IPS DF 4.7 (cell line): Measurements from ENCODE around the gene PEAK3.

Source experiments
- DNase-seq: peaks from one replicate; pipeline ENCODE4 v3.0.0-alpha.2; 2013; ENCODE audit warnings: low spot score; ENCODE audit errors: extremely low read depth

The PEAK3 gene

DNA sequence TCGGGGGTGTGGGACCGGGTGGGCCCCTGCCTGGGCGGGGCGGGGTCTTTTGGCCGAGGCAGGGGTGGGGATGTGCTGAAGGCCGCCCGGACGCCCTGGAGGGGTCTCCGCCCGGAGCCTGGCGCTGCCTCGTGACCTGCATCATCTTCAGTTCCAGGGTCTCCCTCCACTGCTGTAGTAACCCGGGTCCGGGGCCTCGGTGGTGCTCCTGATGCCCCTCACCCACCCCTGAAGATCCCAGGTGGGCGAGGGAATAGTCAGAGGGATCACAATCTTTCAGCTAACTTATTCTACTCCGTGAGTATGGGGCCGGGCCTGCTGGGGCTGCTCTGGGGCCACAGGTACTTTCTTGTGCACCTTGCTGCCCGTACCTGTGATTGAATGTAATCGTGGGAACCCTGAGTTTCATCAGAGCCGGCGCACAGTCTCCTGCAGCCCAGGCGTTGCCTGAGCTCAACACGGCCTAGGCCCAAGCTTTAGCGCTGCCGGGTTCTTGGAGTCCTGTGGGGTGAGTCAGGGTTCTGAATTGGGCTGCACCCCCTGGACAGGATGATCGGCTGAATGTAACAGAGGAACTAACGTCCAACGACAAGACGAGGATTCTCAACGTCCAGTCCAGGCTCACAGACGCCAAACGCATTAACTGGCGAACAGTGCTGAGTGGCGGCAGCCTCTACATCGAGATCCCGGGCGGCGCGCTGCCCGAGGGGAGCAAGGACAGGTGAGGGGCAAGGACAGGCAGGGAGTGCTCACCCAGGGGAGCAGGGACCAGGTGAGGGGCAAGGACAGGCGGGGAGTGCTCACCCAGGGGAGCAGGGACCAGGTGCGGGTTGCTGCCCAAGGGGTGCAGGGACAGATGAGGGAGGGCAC lies 10.5 kb downstream of the PEAK3 start:
- DNase-seq: no peak

DNA sequence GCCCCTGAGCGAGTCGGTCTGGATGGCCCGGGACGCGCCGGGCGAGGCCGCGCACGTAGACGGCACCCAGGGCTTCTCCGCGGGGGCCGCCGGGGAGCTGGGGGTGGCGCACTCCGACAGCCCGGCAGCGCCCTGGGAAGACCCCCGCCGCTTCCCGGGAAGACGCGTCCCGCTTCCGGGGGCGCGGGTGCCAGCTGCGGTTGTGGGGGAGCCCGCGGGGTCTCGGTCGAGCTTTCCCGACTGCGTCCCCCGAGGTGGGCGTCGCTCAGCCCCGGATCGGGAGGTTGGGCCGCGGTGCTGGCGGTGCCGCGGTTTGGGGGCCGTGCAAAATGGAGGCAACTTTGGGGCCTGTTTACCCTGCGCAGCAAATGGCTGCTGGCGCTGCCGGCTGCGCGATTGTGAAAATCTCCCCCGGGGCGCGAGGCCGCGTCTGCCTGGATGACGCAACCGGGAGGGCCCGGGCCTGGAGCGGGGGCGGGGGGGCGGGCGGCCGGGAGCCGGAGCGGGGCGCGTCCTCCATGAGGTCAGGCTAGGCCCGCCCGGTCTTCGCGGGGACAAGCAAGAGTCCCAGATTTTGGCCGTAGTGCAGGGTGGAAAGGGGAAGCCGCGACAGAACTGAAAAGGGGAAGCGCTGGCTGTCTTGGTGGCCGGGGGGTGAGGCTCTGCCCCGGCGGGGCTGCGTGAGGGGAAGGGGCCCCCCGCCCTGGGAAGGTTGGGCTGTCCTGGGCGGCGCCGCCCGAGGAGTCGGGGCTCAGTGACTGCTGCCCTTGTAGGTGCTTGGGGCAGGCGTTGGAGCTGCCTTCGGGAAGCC lies 11.3 kb downstream of the PEAK3 start:
- no peak for DNase-seq

DNA sequence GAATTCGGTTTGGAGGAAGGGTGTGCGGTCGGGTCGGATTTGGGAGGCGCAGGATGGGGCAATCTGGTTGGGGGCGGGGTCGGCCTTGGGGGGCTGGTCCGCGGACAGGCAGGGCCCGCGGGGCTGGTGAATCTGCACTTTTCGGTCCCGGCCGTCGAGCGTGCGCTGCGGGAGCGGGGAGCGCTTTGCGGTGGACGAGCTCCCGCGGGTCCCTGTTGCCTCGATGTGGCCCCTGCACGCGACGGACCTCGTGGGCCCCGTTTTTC lies 11.9 kb downstream of the PEAK3 start:
- DNase-seq: no peak

DNA sequence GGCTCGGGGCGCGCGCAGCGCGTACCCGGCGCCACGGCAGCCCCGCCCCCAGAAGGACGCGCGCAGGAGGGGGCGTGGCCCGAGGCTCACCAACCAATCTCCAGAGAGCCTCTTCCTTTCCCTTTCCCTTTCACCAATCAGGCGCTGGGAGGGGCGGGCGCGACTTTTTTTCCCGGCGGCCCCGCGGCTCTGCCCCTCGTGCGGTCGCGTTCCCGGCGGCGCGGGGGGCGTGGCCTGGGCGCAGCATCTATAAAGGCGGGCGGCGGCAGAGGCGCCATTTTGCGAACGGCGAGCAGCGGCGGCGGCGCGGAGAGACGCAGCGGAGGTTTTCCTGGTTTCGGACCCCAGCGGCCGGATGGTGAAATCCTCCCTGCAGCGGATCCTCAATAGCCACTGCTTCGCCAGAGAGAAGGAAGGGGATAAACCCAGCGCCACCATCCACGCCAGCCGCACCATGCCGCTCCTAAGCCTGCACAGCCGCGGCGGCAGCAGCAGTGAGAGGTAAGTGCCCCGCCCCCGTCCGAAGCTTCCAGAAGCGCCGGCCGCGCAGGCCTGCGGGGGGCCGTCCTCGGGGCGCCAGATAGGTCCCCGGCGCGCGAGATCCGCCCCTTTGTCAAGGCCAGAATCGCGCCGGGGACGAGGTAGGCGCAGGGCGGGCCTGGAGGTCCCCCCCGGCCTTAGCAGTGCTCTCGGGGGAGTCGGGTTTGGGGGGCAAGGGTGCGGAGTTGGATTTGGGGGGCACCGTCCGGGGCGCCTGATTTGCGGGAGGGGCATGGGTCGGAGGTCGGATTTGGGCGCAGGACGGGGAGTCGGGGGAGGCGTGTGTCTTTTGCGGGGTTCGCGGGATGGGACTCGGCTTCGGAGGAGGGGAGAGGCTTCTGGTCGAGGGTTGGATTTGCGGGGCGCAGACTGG lies 12.5 kb downstream of the PEAK3 start:
- DNase-seq: no peak

DNA sequence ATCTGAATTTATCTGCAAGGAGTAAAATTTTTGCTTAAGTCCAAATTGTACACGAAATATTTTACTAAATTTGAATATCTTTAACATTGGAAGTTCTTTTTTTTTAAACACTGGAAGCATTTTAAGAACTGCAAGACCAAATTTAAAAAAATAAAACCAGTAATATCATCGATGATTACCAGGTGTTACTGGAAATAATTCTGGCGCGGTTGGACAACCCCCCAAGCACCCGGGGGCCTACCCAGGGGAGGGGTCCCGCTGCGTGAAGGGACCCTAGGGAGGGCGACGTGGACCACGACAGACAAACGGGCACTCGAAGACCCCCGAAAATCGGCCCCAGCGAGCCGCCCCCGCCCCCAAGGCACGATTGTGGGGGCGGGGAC lies 13.1 kb downstream of the PEAK3 start:
- no peak for DNase-seq

DNA sequence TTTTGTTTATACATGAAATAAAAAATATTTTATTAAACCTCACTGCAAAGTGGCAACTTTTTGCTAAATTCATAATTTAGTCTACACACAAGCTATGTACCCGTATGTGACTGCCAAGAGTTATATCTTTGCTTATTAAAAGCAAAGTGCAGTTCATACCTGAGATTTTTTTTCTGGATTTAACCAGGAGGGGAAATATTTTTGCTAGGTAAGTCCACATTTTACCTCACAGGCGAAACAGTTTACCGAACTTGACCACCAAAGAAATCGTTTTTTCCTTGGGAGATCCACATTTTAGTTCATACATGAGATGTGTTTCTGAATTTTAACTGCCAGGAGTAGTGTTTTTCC lies 13.5 kb downstream of the PEAK3 start:
- no peak for DNase-seq

DNA sequence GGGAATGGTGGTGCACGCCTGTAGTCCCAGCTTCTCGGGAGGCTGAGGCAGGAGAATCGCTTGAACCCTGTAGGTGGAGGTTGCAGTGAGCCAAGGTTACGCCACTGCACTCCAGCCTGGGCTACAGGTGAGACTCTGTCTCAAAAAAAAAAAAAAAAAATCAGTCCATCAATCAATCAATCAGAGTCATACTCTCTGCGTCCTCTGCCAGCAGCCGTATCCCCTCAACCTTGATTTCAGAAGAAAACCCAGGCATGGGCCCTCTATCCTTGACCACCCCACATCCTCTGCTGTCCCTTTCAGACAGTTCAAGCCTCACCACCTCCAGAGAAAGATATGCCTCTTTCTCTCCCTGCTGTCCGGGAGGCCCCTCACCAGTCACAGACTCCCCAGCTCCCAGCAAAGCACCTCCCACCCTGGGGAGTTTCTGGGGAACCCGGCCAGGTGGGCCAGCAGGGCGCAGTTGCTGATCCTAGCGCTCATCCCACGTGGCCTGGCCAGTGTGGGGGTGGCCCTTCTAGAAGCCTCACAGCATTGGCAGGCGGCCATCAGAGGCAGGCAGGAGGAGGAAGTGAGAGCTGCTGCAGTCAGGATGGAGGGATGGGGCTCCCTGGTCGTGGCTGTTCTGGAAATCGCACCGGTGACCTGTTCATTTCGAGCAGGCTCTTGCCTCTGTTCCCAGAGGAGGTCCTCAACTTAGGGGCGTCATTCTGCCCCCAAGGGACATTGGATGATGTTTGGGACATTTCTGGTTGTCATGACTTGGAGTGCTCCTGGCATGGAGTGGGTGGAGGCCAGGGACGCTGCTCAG lies 15.6 kb downstream of the PEAK3 start:
- DNase-seq: no peak

DNA sequence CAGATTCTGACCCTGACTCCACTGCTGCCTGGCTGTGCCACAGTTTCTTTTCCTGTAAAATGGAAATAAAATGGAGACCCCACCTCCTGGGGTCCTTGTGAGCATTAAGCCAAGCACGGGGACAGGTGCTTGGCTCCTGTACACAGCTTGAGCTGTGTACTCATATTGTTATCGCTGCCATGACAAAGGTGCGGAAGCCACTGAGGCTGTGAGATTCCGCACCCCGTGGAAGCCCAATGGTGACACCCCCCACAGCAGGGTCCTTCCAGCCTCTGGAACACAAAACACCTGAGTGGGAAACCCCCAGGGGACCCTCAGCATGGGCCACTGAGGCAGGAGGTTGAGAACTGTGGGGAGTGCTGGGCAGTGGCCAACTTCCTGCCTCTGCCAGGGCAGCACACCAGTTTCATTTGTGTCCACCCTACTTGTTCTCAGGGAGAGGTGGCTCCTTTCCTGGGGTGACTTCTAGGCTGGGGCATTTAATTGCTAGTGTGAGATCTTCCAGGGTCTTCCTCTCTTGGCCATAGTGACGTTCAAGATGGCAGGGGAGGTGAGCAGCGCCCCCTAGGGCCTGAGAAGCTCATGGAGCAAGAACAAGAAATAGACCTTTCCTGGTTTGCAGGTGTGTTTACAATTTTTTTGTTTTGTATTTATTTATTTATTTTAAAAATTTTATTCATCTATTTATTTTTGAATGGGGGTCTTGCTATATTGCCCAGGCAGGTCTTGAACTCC lies 20.4 kb downstream of the PEAK3 start:
- no peak for DNase-seq

DNA sequence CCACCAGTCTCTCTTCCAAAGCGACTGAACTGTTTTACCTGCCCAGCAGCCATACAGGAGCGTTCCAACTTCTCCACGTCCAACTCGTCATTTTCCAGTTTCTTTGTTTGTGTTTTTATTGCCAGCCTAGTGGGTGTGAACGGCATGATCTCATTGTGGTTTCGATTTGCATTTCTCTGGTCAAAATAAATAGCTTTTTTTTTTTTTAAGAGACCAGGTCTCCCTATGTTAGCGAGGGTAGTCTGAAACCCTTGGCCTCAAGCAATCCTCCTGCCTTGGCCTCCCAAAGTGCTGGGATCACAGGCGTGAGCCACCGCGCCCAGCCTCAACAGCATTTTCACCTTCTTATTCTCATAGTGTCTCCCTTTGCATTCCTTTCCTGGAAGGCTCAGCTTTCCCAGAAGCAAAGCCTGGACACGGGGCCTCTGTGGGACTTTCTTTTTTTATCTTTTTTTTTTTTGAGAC lies 21.6 kb downstream of the PEAK3 start:
- DNase-seq: no peak

DNA sequence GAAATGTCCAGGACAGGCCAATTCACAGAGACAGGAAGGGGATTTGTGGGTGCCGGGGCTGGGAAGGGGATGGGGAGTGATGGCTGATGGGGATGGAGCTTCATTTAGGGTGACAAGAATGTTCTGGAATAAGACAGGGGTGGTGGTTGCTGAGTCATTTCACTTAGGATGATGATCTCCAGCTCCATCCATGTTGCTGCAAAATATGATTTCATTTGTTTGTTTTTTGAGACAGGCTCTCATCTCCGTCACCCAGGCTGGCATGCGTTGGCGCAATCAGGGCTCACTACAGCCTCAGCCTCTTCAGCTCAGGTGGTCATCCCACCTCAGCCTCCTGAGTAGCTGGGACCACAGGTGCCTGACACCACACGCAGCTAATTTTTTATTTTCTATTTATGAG lies 22.6 kb downstream of the PEAK3 start:
- DNase-seq: no peak

DNA sequence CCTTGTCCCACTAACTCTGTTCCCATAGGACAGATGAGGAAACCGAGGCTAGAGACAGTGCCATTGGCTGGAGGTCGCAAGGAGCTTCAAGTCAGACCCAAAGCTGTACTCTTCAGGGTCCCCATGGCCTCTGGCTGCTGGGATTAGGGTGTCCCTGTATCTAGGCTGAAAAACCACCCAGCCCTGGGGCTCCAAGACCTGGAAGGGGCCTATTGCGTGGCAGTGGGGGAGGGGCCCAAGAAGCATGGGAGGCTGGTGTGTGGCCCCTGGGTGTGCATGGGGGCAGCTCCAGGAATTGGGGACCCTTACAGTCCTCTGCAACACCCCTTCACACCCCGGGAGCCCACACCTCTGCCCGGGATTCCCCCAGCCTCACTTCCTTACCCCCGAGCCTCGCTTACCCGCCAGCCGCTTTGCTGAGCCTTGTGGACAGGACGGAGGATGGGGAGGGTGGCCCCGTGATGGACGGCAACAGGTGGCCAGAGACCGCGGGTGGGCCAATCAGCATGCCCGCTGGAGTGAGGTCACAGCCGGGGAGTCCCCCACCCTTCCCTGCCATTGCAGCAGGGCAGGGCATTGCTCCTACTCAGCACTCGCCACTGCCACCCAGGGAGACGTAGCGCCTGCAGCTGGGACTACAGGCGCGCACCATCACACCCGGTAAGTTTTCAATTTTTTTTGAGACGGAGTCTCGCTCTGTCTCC lies 25.8 kb downstream of the PEAK3 start, which contains the start of gene JSRP1:
Gene JSRP1, minus strand, starts transcription at position 436 of the 704 bp plus-strand sequence. CDS start 1,103 bp downstream, outside the sequence.
- DNase-seq: no peak

DNA sequence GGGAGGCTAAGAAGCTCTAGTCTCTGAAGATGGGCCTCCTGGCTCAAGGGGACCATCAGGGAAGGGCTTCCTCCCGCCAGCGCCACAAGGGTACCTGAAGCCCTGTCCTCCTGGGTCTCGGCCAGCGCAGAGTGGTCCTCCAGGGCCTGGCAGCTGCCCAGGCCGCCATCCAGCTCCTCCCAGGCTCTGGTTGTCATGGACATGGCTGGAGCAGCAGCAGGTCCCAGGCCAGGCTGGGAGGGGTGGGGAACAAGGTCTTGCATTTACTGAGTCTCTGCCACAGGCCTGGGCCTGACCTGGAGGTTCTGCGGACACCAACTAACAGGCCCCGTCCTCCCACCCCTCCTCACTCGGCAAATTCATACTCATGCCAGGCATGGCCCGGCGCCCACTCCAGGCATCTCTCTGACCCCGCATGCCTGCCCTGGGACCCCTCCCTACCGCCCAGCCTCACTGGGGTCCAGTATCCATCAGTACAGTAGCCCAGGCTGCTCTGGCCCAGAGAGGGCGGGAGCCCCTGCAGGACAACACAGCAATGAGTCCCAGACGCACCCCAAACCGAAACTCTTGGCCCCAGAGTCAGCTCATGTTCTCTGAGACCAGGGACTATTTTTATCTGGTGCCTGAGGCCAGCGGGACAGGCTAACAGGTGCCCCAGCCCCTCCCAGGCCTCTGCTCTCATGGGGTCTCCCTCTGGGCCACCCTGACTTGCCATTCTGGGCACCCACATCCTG lies 26.7 kb downstream of the PEAK3 start:
- no peak for DNase-seq

DNA sequence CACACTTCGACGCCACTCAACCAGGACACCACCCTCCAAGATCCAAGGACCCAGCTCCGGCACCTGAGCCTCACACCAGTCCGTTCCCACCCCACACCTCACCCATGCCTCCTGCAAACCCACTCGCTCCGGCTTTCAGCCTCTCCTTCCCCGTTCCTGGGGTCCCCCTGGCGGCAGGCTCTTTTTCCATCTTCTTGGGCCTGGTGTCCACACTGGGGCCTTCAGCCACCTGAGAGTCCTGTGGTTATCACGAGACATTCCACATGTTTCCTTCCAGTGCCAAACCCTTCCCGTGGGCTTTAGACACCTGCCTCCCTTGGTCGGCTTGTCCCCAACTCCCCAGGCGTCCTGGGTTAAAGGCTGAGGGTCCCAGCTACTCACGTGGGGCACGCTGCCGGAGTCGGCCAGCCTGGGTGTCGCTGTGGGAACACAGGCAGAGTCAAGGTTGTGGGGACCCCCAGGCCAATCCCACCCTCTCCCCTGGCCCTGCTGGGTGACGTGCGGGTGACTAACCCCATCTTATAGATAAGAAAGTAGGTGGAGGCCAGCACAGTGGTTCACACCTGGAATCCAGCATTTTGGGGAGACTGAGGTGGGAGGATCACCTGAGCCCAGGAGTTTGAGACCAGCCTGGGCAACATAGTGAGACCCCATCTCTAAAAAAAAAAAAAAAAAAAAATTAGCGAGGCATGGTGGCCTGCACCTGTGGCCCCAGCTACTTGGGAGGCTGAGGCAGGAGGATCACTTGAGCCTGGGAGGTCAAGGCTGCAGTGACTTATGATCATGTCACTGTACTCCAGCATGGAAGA lies 27.7 kb downstream of the PEAK3 start:
- DNase-seq: no peak

DNA sequence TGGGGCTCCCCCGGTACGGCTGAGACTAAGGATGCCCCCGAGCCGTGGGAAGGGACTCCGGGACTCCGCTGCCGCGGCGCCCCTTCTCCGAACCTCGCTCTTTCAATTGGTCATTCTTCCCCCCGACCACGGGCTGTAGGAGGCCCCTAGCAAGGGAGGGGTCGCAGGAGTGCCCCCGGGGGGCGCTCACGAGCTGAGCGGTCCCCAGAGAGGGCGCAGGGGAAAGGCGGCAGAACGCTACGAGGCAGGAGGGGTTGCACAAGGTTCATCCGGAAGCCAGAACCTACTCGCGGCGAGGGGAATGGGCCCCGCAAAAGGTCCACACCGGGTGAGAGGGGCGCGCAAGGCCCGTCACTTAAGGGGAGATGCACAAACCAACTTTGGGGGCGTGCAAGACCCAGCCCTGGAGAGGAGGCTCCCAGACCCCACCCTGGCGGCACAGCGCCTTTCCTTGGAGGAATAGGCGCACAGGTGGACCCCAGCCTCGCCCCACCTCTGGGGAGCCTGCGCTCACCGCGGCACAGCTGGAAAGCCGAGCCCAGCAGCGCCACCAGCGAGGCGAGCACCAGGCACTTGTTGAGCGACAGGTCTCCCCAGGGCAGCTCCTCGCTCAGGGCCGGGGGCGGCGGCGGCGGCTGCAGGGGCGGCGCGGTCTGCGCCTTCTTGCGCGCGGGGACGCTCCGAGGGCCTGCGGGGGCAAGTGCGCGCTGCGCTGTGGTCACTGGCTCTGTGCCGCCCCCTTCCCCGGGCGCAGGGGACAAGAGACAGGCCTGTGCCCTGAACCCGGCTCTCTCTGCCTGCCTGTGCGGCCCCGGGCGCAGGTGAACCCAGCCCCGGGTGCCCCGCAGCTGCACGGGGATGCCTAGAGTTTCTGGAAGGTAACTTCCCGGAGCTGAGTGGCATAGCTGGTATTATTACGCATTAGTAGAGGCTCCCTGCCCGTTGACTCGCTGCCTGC lies 28.6 kb downstream of the PEAK3 start:
- DNase-seq: no peak

DNA sequence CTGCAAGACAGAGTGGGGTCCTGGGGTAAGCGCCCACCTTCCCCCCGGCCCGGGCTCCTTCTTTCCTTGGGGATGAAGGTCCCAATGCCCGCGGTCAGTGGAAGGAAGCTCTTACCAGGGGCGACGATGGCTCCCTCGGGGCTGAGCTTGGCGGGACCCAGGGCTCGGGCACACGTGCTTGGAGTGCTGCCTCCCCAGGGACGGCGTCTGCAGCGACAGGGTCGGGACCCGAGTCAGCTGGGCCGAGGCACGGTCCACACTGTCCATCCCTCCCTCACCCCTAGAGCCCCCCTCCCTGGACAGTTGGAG lies 29.2 kb downstream of the PEAK3 start:
- DNase-seq: no peak

DNA sequence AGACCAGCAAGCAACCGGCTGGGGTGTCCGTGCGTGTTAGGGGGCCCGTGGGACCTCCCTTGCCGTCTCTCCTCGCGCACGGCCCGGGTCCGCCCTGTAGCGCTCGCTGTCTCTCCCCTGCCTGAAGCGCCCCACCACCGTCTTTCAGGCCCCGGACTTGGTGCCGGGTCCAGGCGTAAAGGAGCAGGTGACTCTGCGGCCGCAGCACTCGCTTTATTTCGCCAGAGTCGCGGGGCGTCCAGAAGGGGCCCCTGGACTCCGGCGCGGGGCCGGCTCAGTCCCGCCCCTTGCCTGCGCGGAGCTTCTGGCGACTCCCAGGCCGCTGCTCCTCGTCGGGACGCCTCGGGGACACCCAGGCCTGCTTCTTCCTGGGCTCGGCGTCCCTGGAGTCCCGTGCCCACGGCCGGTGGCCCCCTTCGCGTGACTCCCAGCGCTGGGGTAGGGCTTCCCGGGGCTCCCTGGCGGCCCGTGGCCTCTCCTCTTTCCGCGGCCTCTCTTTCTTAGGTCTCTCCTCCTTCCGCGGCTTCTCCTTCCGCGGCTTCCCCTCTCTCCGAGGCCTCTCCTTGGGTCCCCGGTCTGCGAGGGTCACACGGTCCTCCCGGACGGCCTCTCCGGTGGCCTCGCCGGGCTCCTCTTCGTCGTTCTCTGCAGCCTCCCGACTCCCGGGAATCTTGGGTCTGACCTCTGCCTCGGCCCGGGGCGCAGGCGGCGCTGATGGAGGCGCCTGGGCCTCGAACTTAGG lies 29.7 kb downstream of the PEAK3 start:
- no peak for DNase-seq
